ENCODE data around the gene SLIRP.
A peak's percentile ranks its signal among the peaks of the same experiment; 100 is the strongest.

The SLIRP gene

DNA sequence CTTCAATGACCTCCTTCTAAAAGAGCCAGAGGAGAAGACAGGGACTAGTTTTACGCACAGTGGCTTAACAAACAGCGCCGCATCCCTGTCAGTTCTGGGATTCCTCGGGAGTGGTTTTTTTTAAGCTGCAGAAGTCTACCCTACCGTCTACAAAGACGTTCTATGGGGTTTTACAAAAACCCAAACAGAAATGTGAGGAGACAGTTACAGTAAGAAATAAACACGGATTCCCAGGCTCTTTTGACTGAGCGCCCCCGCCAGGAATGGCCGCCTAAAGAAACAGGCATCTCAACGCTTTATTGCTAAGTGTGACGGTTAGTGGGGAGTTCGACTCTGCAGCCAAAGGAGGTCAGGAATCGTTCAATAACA, 564 bp upstream of the SLIRP start:
- H3K27ac ChIP-seq (ENCODE audit: low read depth, low read length): peak overlapping the region; percentile 76
- peaks cover 26% of the 10 kb centered on the region for H3K4me1 ChIP-seq (ENCODE audit: insufficient read depth, low read length)
- no peaks in the 10 kb centered on the region for H3K27me3 ChIP-seq (ENCODE audit: control insufficient read depth in 1 of 2, insufficient read depth in 2 of 2, low read length in 2 of 2)
- H3K9me3 ChIP-seq (ENCODE audit: low read length): no peaks in the 10 kb centered on the region
- peaks cover 25% of the 10 kb centered on the region for H3K36me3 ChIP-seq (ENCODE audit: insufficient read depth, low read length)
- peak overlapping the region; percentile 75 for H3K9ac ChIP-seq (ENCODE audit: low read length)
- peak overlapping the region; percentile 93 to 94 for H3K4me3 ChIP-seq (ENCODE audit: low read depth in 1 of 2, low read length in 2 of 2)

DNA sequence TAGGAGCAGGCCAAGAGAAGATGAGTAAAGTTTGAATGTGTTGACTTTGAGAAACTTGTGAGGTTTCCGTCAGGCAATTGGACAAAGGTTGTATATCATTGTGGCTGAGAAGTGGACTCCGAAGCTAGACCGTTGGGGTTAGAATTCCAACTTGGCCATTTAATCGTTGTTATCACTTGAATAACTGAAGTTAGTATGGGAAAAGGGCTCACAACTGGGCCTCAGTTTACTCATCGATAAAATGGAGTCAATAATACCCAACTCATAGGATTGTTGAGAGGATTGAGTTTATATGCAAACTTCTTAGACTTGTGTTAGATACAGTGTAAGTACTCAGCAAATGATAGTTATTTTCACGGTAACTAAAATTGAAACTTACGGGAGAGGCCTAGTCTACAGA, 846 bp downstream of the SLIRP start:
- Histone ChIP-seq H3K27ac (ENCODE audit: low read depth, low read length) (no peak overlapping the region), H3K9ac (ENCODE audit: low read length) (peak overlapping the region; percentile 75)

GRCh38 chr14:77709412-77709811, 1.5 kb downstream of the SLIRP start:
- peaks cover 26% of the 10 kb centered on the region for H3K4me1 ChIP-seq (ENCODE audit: insufficient read depth, low read length)

More for the DNA sequence above, 846 bp downstream of the SLIRP start:
- Histone ChIP-seq H3K9me3 (ENCODE audit: low read length) (no peaks in the 10 kb centered on the region), H3K27me3 (ENCODE audit: control insufficient read depth in 1 of 2, insufficient read depth in 2 of 2, low read length in 2 of 2) (no peaks in the 10 kb centered on the region), H3K4me3 (ENCODE audit: low read depth in 1 of 2, low read length in 2 of 2) (peak overlapping the region; percentile 93 to 94), H3K4me1 (ENCODE audit: insufficient read depth, low read length) (peaks cover 26% of the 10 kb centered on the region), H3K36me3 (ENCODE audit: insufficient read depth, low read length) (peaks cover 23% of the 10 kb centered on the region)

DNA sequence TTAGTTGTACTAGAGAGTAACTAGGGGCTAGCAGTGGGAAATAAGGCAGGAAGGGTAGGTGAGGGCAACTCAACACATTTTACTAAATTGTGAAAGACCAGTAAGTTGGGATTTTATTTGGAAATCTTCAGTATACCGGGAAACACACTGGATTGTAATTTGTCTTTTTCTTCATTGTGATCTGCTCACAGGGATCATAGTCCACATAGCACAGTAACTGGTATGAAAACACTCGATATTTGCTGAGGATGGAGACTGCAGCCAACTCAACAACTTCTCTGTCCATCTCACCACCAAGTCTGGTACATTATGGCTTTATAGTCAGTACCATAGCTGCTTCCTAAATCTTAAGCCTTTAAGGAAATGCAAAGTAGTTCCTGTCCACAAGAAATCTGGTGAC, 2.5 kb downstream of the SLIRP start:
- Histone ChIP-seq H3K4me1 (ENCODE audit: insufficient read depth, low read length) (peaks cover 26% of the 10 kb centered on the region), H3K36me3 (ENCODE audit: insufficient read depth, low read length) (peaks cover 31% of the 10 kb centered on the region), H3K27ac (ENCODE audit: low read depth, low read length) (no peak overlapping the region), H3K9me3 (ENCODE audit: low read length) (no peaks in the 10 kb centered on the region), H3K9ac (ENCODE audit: low read length) (no peak overlapping the region), H3K27me3 (ENCODE audit: control insufficient read depth in 1 of 2, insufficient read depth in 2 of 2, low read length in 2 of 2) (no peaks in the 10 kb centered on the region), H3K4me3 (ENCODE audit: low read depth in 1 of 2, low read length in 2 of 2) (no peak overlapping the region)

More at GRCh38 chr14:77709412-77709811, 1.5 kb downstream of the SLIRP start:
- H3K4me3 ChIP-seq (ENCODE audit: low read depth in 1 of 2, low read length in 2 of 2): peak overlapping the region in 1 of 2 donors; percentile 94
- H3K9ac ChIP-seq (ENCODE audit: low read length): no peak overlapping the region
- H3K27me3 ChIP-seq (ENCODE audit: control insufficient read depth in 1 of 2, insufficient read depth in 2 of 2, low read length in 2 of 2): no peaks in the 10 kb centered on the region
- H3K9me3 ChIP-seq (ENCODE audit: low read length): no peaks in the 10 kb centered on the region
- H3K27ac ChIP-seq (ENCODE audit: low read depth, low read length): no peak overlapping the region
- peaks cover 21% of the 10 kb centered on the region for H3K36me3 ChIP-seq (ENCODE audit: insufficient read depth, low read length)

DNA sequence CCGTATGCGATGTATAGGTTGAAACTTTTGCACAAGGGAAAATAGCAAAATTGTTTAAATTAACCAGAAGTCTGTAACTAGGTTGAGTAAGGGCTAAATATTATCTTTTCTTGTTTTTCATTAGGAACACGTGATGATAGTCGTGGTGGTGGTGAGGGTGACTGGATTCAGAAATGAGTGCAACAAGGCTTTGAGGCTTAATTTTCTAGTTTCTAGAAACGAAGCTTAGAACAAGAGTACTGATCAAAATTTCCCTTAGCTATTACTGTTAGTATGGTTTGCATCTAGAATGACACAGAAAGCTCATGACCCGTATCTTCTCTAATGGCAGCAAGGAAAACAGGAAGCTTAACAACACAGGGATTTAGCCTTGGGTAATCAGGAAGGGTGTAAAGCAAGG, 7.0 kb downstream of the SLIRP start:
- Histone ChIP-seq H3K27me3 (ENCODE audit: control insufficient read depth in 1 of 2, insufficient read depth in 2 of 2, low read length in 2 of 2) (no peaks in the 10 kb centered on the region), H3K36me3 (ENCODE audit: insufficient read depth, low read length) (peaks cover 44% of the 10 kb centered on the region), H3K9me3 (ENCODE audit: low read length) (no peaks in the 10 kb centered on the region), H3K27ac (ENCODE audit: low read depth, low read length) (no peak overlapping the region), H3K4me3 (ENCODE audit: low read depth in 1 of 2, low read length in 2 of 2) (no peak overlapping the region), H3K4me1 (ENCODE audit: insufficient read depth, low read length) (peaks cover under 1% of the 10 kb centered on the region), H3K9ac (ENCODE audit: low read length) (no peak overlapping the region)

DNA sequence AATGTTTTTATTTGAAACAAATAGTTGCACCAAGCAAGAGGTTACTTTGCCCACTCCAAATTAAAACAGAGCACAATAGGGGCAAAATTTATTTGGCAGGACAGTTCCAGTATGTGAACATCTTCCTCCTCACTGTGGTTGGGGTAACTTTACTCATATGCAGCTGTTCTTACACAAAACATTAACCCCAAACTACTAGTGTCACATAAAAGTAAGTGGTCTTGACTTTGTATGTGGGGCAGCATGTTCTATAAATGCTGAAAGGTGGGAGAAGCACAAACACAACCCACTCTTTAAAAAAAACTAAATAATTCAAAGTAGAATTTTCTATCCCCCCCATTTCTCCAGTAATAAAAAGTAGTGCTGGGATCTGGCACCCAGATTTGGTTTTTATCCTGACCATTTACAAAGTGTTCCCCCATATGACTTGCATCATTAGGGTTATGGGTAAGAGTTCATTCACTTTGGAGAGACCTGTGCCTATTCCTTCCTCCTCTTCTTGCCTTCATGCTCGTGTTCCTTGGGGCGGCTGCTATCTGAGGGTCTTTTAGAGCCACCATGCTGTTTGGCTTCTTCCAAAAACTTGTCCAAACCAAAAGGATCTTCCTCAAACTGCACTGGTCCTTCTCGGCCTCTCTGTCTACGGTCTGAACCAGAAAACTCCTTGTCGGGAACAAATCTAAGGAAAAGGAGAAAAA, 9.9 kb downstream of the SLIRP start:
- Histone ChIP-seq H3K9me3 (ENCODE audit: low read length) (no peaks in the 10 kb centered on the region), H3K4me1 (ENCODE audit: insufficient read depth, low read length) (no peaks in the 10 kb centered on the region), H3K27ac (ENCODE audit: low read depth, low read length) (no peak overlapping the region), H3K27me3 (ENCODE audit: control insufficient read depth in 1 of 2, insufficient read depth in 2 of 2, low read length in 2 of 2) (no peaks in the 10 kb centered on the region), H3K9ac (ENCODE audit: low read length) (no peak overlapping the region), H3K4me3 (ENCODE audit: low read depth in 1 of 2, low read length in 2 of 2) (no peak overlapping the region), H3K36me3 (ENCODE audit: insufficient read depth, low read length) (peaks cover 56% of the 10 kb centered on the region)

DNA sequence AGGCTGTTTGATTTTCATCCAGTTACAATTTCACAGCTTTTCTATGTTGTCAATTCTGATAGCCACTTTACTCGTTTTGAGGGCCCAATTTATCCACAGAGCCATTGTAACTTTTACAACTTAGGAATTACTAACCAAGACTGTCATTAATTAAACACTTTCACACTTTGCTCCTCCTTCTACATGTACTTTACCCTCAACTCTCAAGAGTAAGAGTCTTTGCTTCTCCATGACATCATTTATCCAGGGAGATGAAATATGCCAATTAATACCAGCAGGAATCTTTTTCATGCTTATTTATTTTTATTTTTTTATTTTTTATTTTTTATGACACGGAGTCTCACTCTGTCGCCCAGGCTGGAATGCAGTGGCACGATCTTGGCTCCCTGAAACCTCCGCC, 13.5 kb downstream of the SLIRP start:
- H3K9me3 ChIP-seq (ENCODE audit: low read length): no peaks in the 10 kb centered on the region
- no peaks in the 10 kb centered on the region for H3K27me3 ChIP-seq (ENCODE audit: control insufficient read depth in 1 of 2, insufficient read depth in 2 of 2, low read length in 2 of 2)
- H3K9ac ChIP-seq (ENCODE audit: low read length): no peak overlapping the region
- H3K36me3 ChIP-seq (ENCODE audit: insufficient read depth, low read length): peaks cover 62% of the 10 kb centered on the region
- H3K27ac ChIP-seq (ENCODE audit: low read depth, low read length): no peak overlapping the region
- no peaks in the 10 kb centered on the region for H3K4me1 ChIP-seq (ENCODE audit: insufficient read depth, low read length)
- H3K4me3 ChIP-seq (ENCODE audit: low read depth in 1 of 2, low read length in 2 of 2): no peak overlapping the region

DNA sequence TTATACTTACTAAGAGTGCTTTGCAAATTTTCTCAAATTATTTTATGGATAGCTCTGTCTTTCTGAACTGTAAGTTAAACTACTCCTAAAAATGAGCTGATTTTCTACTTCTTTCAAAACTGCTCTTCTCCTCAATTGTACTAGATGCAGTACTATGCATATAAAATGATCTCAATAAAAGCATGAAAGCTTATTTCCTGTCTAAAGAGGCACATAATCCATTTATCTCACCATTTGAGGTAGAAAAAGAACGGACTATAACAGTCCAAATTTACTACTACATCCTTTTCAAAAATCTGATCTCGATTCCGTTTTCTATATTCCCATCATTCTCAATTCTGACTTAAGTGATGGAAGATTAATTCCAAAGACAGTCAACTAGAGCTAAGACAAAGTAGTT, 14.4 kb downstream of the SLIRP start:
- Histone ChIP-seq H3K27ac (ENCODE audit: low read depth, low read length) (no peak overlapping the region), H3K9ac (ENCODE audit: low read length) (no peak overlapping the region), H3K4me1 (ENCODE audit: insufficient read depth, low read length) (no peaks in the 10 kb centered on the region), H3K36me3 (ENCODE audit: insufficient read depth, low read length) (peaks cover 62% of the 10 kb centered on the region), H3K27me3 (ENCODE audit: control insufficient read depth in 1 of 2, insufficient read depth in 2 of 2, low read length in 2 of 2) (no peaks in the 10 kb centered on the region), H3K9me3 (ENCODE audit: low read length) (no peaks in the 10 kb centered on the region), H3K4me3 (ENCODE audit: low read depth in 1 of 2, low read length in 2 of 2) (no peak overlapping the region)

- H3K9ac ChIP-seq (ENCODE audit: low read length): no peak overlapping the region
- no peaks in the 10 kb centered on the region for H3K9me3 ChIP-seq (ENCODE audit: low read length)
- peaks cover 72% of the 10 kb centered on the region for H3K36me3 ChIP-seq (ENCODE audit: insufficient read depth, low read length)
- no peaks in the 10 kb centered on the region for H3K4me1 ChIP-seq (ENCODE audit: insufficient read depth, low read length)
- H3K4me3 ChIP-seq (ENCODE audit: low read depth in 1 of 2, low read length in 2 of 2): no peak overlapping the region
- no peaks in the 10 kb centered on the region for H3K27me3 ChIP-seq (ENCODE audit: control insufficient read depth in 1 of 2, insufficient read depth in 2 of 2, low read length in 2 of 2)
- no peak overlapping the region for H3K27ac ChIP-seq (ENCODE audit: low read depth, low read length)
These were observed 23.1 kb downstream of the SLIRP start for GRCh38 chr14:77730976-77731497.

GRCh38 chr14:77738559-77739250, 30.8 kb downstream of the SLIRP start:
- Histone ChIP-seq H3K27ac (ENCODE audit: low read depth, low read length) (no peak overlapping the region), H3K4me3 (ENCODE audit: low read depth in 1 of 2, low read length in 2 of 2) (no peak overlapping the region), H3K27me3 (ENCODE audit: control insufficient read depth in 1 of 2, insufficient read depth in 2 of 2, low read length in 2 of 2) (no peaks in the 10 kb centered on the region), H3K9ac (ENCODE audit: low read length) (no peak overlapping the region), H3K4me1 (ENCODE audit: insufficient read depth, low read length) (no peaks in the 10 kb centered on the region), H3K9me3 (ENCODE audit: low read length) (no peaks in the 10 kb centered on the region), H3K36me3 (ENCODE audit: insufficient read depth, low read length) (peaks cover 54% of the 10 kb centered on the region)

DNA sequence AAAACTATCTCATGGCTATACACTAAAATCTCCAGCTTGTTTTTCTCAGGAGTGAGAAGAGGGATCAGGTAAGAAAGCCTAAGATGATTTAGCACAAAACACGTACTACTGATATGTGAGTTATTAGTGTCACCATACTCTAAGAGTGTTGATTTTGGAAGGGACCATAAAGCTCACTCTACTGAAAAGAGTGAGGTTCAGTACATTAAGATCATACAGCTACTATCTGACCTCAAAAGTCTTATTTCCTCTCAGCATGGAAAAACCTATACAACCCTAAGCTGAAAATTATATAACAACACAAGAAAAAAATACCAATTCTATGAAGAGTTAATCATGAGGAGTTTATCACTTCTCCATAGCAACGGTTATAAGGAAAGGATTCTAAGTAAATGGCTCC, 33.5 kb downstream of the SLIRP start:
- Histone ChIP-seq H3K27me3 (ENCODE audit: control insufficient read depth in 1 of 2, insufficient read depth in 2 of 2, low read length in 2 of 2) (no peaks in the 10 kb centered on the region), H3K9me3 (ENCODE audit: low read length) (no peaks in the 10 kb centered on the region), H3K36me3 (ENCODE audit: insufficient read depth, low read length) (peaks cover 37% of the 10 kb centered on the region), H3K4me1 (ENCODE audit: insufficient read depth, low read length) (no peaks in the 10 kb centered on the region), H3K27ac (ENCODE audit: low read depth, low read length) (no peak overlapping the region), H3K4me3 (ENCODE audit: low read depth in 1 of 2, low read length in 2 of 2) (no peak overlapping the region), H3K9ac (ENCODE audit: low read length) (no peak overlapping the region)
